ENCODE data around the gene GPR39.

- TF ChIP-seq CTCF (IDR thresholded peaks at IDR 0.05) (no peak), ZFX (IDR thresholded peaks at IDR 0.05; ENCODE audit: borderline replicate concordance) (no peak)
Observed at GRCh38 chr2:132618734-132619133, 202.1 kb downstream of the GPR39 start.

All from 22Rv1 (cell line).